ENCODE results near the gene SF3B2.

SF3B2 gene

GRCh38 chr11:66069715-66070603, 17.8 kb downstream of the SF3B2 start, which contains the start of gene PACS1:
TSS of gene PACS1 (plus strand) at chr11:66070272. CDS start at chr11:66070487, 215 bp downstream.
- H3K4me3 ChIP-seq (ENCODE audit: low read length): peak within 1 kb of the TSS; percentile 72
- TF ChIP-seq CTCF (conservative IDR thresholded peaks at IDR 0.05; ENCODE audit: low read length): no peak
- DNase-seq (ENCODE audit: low read depth): peak; percentile 91

DNA sequence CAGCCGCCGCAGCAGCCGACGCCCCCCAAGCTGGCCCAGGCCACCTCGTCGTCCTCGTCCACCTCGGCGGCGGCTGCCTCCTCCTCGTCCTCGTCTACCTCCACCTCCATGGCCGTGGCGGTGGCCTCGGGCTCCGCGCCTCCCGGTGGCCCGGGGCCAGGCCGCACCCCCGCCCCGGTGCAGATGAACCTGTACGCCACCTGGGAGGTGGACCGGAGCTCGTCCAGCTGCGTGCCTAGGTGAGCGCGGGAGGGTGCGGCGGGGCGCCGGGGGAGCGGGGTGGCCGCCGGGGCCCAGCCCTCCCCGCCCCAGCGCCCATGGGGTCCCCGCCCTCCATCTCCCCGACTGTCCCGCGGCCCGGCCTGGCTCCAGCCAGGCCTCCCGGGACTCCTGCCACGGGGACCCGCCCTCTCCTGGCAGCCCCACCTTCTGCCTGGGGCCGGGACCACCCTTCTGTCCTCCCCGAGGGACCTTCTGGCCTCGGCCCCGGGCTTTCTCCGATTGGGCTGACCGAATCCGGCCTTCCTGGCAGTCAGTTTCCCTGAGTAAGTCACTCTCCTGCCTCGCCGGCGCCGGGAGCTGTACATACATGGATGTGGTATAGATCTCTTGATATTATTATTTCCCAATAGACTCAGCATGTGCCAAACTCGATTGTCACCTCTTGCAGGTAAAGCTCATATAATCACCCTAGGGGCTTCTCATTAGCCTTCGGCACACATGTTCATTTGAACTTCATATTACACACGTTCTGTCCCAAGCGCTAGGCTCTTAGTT, 18.6 kb downstream of the SF3B2 start:
- no peak for TF ChIP-seq CTCF (conservative IDR thresholded peaks at IDR 0.05; ENCODE audit: low read length)

GRCh38 chr11:66071381-66071801, 19.2 kb downstream of the SF3B2 start:
- no peak for TF ChIP-seq CTCF (conservative IDR thresholded peaks at IDR 0.05; ENCODE audit: low read length)
- peak overlapping the region; percentile 72 for H3K4me3 ChIP-seq (ENCODE audit: low read length)
- DNase-seq (ENCODE audit: low read depth): no peak

More for the DNA sequence above, 18.6 kb downstream of the SF3B2 start:
- H3K4me3 ChIP-seq (ENCODE audit: low read length): peak overlapping the region; percentile 72
- DNase-seq (ENCODE audit: low read depth): peak; percentile 28

DNA sequence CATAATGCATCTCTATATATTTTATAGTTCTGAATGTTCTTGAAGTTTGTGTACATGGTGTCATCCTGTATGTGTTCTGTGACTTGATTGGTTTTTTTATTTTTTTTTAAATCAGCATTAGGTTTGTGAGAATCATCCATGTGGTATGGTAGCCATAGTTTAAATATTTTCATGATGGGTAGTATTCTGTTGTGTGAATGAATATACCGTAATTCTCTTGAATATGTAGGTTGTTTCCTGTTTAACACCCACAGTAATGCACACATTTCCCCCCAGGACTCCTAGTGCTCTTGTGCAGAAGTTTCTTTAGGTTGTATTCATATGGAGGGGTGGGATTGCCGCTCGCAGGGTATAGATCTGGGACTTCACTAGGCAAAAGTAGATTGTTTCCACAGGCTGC, 19.9 kb downstream of the SF3B2 start:
- no peak for DNase-seq (ENCODE audit: low read depth)
- no peak for TF ChIP-seq CTCF (conservative IDR thresholded peaks at IDR 0.05; ENCODE audit: low read length)
- H3K4me3 ChIP-seq (ENCODE audit: low read length): peak overlapping the region; percentile 72

DNA sequence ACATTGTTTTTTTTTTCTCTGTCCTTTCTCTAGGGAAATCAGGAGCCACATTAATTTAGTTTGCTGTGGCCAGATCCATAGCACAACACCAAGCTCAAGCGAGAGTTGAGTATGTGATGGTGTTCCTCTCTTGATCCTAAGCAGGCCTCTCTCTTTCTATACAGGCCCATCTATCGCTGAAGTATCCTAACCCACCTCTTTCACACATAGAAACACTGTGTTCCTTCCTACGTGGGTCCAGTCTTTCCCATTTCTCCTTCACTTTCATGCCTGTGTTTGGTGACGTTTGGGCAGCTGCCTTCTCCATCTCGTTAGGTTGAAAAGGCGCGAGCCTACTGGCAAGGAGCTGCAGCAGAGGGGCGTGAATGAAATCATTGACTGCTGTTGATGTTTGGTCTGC, 20.4 kb downstream of the SF3B2 start:
- DNase-seq (ENCODE audit: low read depth): no peak
- TF ChIP-seq CTCF (conservative IDR thresholded peaks at IDR 0.05; ENCODE audit: low read length): no peak
- no peak overlapping the region; the same call in 1 of the 2 replicates for H3K4me3 ChIP-seq (ENCODE audit: low read length)

- no peak for DNase-seq (ENCODE audit: low read depth)
- no peak for TF ChIP-seq CTCF (conservative IDR thresholded peaks at IDR 0.05; ENCODE audit: low read length)
- H3K4me3 ChIP-seq (ENCODE audit: low read length): no peak overlapping the region
Observed at GRCh38 chr11:66073669-66074068, 21.5 kb downstream of the SF3B2 start.

Data from AG10803 (cell line).